ENCODE data around the gene RANBP10.

DNA sequence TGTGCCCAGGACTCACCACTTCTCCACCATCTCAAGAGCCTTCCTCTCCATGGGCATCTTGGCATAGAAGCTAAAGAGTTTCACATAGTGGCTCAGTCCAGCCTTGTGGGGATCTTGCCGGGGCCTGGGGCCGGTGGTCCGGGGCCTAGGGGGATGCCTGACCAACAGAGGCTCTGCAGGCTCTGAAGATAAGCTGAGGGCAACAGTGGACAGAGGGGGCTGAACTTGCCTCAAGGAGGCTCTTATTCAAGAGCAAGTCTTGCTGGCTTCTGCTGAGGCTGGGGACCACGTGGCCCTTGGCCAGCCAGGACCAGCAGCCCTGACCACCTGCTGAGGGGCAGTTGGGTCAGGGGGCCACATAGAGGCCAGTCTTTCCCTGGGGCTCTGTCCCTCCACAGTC lies 22.3 kb upstream of the RANBP10 start:
- TF ChIP-seq, protein P1, sequence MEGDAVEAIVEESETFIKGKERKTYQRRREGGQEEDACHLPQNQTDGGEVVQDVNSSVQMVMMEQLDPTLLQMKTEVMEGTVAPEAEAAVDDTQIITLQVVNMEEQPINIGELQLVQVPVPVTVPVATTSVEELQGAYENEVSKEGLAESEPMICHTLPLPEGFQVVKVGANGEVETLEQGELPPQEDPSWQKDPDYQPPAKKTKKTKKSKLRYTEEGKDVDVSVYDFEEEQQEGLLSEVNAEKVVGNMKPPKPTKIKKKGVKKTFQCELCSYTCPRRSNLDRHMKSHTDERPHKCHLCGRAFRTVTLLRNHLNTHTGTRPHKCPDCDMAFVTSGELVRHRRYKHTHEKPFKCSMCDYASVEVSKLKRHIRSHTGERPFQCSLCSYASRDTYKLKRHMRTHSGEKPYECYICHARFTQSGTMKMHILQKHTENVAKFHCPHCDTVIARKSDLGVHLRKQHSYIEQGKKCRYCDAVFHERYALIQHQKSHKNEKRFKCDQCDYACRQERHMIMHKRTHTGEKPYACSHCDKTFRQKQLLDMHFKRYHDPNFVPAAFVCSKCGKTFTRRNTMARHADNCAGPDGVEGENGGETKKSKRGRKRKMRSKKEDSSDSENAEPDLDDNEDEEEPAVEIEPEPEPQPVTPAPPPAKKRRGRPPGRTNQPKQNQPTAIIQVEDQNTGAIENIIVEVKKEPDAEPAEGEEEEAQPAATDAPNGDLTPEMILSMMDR (conservative IDR thresholded peaks at IDR 0.05; ENCODE audit: low read length): no peak
- no peak for TF ChIP-seq EZH2phosphoT487 (IDR thresholded peaks at IDR 0.05; ENCODE audit: borderline replicate concordance, low read depth, low read length)
